HL-60/S4 treated with retinoic acid at 250 ng/mL for 4 days and 3 days (cell line): Measurements from ENCODE around the gene SLC52A3.

ENCODE experiments used
- in situ Hi-C: fragments of 300-500 bp; cut with MboI; formaldehyde crosslinking; loops from 2 replicates; pipeline ENCODE4 v1.7.0; 2022; ENCODE audit warnings: low sequenced_read_pairs

The SLC52A3 gene

DNA sequence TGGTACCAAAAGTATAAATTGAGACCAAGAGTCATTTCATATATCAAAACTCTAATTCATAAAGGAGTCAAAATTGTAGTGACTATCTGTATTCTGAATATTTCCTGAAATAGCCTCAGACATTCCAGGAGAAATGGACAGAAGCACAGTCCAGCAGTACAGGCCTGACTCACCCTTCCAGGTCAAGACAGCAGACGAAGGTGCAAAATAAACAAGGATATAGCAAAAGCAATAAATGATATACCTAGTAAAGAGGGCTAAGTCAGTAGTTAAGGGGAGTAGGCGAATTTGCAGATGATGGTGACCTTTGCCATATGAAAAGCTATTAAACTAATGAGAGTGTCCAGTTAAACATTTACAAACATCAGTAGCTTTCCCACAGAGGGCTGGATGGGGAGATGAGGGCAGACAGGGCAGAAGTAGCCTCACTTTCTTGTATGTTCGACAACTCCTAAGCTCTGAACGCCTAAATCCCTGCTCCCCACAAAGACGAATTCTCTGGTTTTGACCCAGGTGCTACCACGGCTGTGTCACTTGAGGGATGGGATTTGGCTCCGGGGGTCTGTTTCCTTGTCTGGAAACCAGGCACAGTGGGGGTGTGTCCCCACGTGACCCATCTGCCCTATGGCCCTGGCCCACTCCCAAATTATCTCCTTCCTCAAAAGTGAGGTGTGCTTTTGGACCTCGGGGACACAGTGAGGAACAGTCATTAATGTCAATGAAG is 3.6 kb upstream of the SLC52A3 start:
- in situ Hi-C loops: no loop called here

- in situ Hi-C loops: no loop called here
Measured at GRCh38 chr20:770691-771090, 2.4 kb upstream of the SLC52A3 start.

DNA sequence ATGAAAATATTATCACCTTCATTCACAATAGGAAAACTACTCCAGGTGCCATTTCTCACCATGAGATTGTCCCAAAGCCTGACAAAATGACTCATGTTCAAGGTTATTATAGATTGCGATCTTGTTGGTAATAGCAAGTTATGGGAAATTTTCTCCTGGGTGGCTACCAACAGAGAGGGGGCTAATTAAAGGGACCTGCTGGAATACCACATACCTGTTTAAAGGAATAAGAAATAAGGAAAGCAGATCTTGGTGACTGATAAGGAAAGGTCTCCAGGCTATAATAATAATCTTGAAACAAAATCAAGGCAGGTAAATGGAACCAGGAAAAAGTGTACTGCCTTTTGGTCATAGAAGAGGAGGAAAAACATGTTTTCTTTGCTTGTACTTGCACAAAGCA is 1.4 kb downstream of the SLC52A3 start:
- in situ Hi-C loops: no loop called here

- in situ Hi-C loops: no loop called here
Measured at GRCh38 chr20:764255-764654, 4.0 kb downstream of the SLC52A3 start.

- in situ Hi-C loops: no loop called here
Measured at GRCh38 chr20:761418-762381, 6.6 kb downstream of the SLC52A3 start.

GRCh38 chr20:760751-761417 is 7.4 kb downstream of the SLC52A3 start:
- in situ Hi-C loops: no loop called here

GRCh38 chr20:757506-757905 is 10.8 kb downstream of the SLC52A3 start:
- in situ Hi-C loops: no loop called here

DNA sequence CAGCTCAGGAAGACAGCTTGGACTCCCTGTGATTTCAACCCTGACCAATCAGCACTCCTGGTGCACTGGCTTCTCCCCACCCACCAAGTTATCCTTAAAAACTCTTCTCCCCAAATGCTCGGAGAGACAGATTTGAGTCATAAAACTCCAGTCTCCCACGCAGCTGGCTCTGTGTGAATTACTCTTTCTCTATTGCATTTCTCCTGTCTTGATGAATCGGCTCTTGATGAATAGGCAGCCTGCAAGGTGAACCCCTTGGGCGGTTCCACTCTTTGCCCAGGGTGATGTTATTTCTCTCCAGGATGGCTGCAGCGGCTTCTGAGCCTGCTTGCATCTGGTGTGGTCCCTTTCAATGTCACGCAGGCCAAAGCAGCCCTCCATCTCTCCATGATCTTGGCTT is 12.4 kb downstream of the SLC52A3 start:
- in situ Hi-C loops: no loop called here

DNA sequence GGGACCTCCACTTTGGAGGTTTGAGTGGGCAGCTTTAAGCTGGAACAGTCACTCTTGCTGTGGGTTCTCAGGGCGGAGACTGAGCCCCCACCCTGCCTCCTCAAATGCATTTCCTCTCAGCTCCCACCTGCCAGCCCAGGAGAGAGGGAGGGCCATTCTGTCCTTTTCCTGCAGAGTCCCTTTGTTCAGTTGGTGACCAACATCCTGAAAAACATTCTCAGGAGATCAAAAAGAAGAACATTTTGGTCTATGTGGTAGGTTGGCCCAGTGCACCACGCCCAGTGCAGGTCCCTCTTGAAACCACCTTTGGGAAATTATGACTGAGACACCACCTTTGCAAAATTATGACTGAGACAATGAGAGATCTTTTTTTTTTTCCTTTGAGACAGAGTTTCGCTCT is 13.4 kb downstream of the SLC52A3 start:
- in situ Hi-C loops: no loop called here

DNA sequence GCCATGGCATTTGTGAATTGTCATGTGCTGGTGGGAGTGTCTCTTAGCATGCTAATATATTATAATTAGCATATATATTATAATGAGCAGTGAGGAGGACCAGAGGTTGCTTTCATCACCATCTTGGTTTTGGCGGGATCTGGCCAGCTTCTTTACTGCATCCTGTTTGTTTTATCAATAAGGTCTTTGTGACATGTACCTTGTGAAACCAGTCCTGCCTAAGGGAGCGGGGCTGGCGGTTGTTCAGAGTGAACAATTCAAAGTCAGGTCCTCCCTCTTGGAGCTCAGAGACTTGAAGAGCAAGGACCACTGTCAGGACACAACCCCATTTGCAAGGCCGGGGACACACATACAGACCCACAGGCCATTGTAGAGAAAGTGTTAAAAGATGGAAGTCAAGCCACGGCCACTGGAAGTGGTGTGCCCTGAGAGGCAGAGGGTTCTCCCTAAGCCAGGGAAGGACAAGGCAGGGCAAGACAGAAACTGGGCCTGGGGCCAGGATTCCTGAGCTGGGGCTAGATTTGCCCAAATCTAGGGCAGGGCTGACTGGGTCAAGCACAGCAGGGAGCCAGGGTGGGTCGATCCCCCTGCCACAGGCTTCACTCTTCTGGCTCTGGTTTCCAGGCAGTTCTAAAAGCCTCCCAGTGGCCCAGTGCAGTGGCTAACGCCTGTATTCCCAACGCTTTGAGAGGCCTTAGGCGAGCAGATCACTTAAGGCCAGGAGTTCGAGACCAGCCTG is 14.2 kb downstream of the SLC52A3 start:
- in situ Hi-C loops: no loop called here

DNA sequence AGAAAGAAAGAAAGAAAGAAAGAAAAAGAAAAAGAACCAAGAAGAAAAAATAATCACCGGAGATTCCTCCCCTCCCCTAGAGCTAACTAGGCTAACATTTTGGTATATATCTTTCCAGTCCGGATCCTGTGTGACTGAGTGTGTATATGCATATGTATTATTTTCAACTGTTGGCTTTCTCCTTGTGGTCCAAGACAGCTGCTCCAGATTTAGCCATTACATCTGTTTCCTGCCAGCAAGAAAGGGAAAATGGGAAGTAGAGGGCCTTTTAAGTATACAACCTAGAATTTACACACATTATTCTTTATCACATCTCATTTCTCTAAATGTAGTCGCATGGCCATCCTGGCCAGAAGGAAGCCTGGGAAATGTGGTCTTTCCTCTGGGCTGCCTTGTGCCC is 15.2 kb downstream of the SLC52A3 start:
- in situ Hi-C loops: no loop called here

DNA sequence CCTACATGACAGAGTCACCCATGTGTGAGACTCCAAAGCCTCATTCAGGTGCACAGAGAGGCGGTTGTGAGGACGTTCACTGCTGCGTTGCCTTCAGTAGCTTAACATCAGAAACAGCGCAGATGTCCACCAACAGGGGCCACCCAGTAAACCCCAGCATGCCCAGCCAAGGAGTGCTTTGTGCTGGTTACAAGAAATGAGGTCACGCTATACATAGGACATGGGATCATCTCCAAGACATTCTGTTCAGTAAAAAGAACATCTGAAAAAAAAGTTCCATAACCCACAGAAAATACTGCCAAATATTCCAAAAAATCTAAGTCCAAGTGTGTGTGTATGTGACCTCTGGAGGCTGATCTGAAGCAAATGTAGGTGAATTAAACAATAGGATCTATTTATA is 16.0 kb downstream of the SLC52A3 start:
- in situ Hi-C loops: no loop called here

DNA sequence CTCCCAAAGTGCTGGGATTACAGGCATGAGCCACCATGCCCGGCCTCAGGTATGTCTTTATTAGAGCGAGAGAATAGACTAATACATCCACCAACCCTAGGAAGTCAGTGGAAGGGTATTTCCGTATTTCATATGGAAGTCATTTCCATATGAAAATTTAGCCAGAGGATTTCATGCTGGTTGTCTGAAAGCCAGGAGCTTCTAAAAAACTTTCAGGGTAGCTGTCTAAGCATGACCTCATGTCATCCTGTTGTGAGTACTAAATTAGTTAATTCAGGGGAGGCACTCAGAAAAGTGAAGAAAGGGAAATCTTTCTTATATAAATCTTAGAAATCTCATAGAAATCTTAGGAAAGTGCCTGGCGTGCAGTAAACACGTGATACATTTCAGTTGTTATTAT is 16.5 kb downstream of the SLC52A3 start:
- in situ Hi-C loops: no loop called here

DNA sequence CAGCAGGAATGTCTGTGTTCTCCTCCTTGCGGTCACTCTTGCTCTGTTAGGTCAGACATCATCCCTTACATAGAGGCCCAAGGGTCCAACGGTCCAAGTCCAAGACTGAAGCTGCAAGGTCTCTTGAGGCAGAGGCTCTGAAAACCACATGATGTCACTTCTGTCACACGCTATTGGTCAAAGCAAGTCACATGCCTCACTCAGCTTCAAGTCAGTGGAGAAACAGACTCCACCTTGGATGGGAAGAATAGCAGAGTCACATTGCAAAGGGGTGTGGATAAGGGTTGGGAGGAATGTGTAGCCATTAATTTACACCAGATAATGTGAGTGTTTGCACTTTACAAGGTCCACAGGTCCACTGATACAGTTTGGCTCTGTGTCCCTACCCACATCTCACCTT is 17.5 kb downstream of the SLC52A3 start:
- in situ Hi-C loops: no loop called here

DNA sequence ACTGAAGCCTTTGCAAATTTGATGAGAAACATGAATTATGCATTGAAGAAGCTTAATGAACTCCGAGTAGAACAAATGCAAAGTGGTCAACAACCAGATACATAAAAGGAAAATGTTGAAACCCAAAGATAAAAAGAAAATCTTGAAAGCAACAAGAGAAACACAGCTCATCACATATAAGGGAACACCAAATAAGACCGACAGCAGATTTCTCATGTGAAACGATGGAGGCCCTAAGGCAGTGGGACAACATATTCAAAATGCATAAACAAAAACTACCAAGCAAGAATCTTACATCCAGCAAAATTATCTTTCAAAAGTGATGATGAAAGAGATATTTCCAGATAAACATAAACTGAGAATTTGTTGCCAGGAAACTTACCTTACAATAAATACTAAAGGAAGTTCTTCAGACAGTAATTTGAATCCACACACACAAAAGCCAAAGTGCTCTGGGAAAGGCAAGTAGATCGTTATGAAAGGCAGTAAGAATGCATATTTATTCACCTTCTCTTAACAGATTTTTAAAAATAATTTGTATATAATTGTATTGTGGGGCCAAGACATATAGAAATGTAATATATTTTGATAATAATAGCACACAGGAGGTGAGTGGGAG is 22.5 kb downstream of the SLC52A3 start:
- in situ Hi-C loops: loop anchor here (10.0 kb wide), 1 partner anchor 391 kb away; no protein-coding TSS in a partner anchor

DNA sequence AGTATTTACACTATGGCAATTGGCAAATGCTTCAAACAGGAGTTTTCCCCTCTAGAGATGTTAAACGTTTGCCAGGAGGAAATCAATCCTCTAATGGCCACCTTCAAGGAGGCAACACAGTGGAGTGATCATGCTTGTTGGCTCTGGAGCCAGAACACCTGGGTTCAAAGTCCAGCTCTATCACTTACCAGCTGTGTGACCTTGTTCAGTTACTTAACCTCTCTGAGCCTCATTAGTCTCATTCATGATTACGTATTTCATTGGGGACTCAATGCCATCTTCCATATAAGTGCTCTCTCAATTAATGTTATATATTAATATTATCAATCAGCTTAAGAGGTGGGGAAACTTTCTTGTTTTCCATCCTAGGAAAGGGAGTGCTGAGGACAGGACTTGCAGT is 26.1 kb downstream of the SLC52A3 start:
- in situ Hi-C loops: loop anchor here (10.0 kb wide), 1 partner anchor 387 kb away; no protein-coding TSS in a partner anchor

GRCh38 chr20:741620-742019 is 26.7 kb downstream of the SLC52A3 start:
- in situ Hi-C loops: loop anchor here (10.0 kb wide), 1 partner anchor 387 kb away; no protein-coding TSS in a partner anchor

DNA sequence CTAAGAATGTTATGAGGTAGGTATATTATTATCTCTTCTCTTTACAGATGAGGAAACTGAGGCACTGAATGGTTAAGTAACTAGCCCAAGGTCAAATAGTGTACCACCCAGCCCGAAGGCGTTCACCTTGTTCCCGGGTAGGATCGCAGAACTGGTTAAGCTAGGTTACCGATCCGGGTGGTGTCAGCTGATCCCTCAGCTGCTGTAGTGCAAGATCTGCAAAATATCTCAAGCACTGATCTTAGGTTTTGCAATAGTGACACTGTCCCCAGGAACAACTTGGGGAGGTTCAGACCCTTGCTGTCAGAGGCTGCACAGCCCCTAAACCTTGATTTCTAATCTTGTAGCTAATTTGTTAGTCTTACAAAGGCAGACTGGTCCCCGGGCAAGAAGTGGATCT is 28.1 kb downstream of the SLC52A3 start:
- in situ Hi-C loops: loop anchor here (10.0 kb wide), 1 partner anchor 385 kb away; no protein-coding TSS in a partner anchor

DNA sequence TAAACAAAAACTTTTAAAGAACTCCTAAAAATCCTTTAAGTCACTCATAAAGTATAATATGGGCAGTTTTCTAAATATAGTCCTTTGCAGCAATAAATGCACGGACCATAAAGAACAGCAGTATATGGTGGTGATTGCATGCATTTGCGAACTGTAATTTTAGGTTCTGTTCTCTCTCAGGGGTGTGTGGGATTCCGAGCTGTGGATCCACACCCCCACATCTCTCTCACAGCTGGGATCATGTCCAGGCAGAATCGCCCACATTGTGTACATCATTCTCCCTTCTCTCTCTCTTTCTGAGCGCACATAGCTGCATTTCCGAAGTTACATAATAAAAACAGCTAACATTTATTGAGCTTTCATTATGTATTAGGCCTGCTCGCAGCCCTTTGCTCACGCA is 28.6 kb downstream of the SLC52A3 start:
- in situ Hi-C loops: loop anchor here (5.0 to 10.0 kb wide), 2 partner anchors 177 to 385 kb away; no protein-coding TSS in a partner anchor

- in situ Hi-C loops: no loop called here
Measured at GRCh38 chr20:733861-734260, 34.4 kb downstream of the SLC52A3 start.
